GM23338 (cell line): ENCODE results near the gene MEMO1. TPM values are rescaled to one million over a fixed set of nuclear protein-coding genes. Genes with fewer than 3 reads are reported as not detected.

Source experiments
- ATAC-seq: fragments of 200-7000 bp; cut with Tn5 transposase; 3 replicates; pipeline ENCODE4 v1.9.1; 2020
- DNase-seq: peaks from one replicate; pipeline ENCODE4 v3.0.0-alpha.2; 2015; ENCODE audit warnings: low spot score
- H2AFZ ChIP-seq: fragments of 200-600 bp; sonication (generic); 2 replicates; pipeline ENCODE4 v1.8.0; 2016; ENCODE audit warnings: antibody characterized with exemption, mild to moderate bottlenecking, moderate library complexity
- H3F3A ChIP-seq: fragments of 200-600 bp; sonication (generic); replicated peaks from 2 replicates; pipeline ENCODE4 v1.8.0; 2017; ENCODE audit warnings: antibody characterized with exemption, mixed run types, low read depth
- H3K27ac ChIP-seq: fragments of 200-600 bp; sonication (generic); 2 replicates; pipeline ENCODE4 v1.6.1; 2016; ENCODE audit warnings: low read depth
- H3K27me3 ChIP-seq: fragments of 200-600 bp; sonication (generic); 2 replicates; pipeline ENCODE4 v1.8.0; 2016; ENCODE audit warnings: mild to moderate bottlenecking, mixed run types, moderate library complexity; ENCODE audit not compliant: insufficient read depth
- H3K36me3 ChIP-seq: fragments of 200-600 bp; sonication (generic); 2 replicates; pipeline ENCODE4 v1.8.0; 2016; ENCODE audit warnings: mild to moderate bottlenecking; ENCODE audit not compliant: insufficient read depth
- H3K4me1 ChIP-seq: fragments of 200-600 bp; sonication (generic); 2 replicates; pipeline ENCODE4 v1.8.0; 2016; ENCODE audit warnings: mild to moderate bottlenecking, moderate library complexity; ENCODE audit not compliant: insufficient read depth
- H3K4me2 ChIP-seq: fragments of 200-600 bp; sonication (generic); 2 replicates; pipeline ENCODE4 v1.7.1; 2017; ENCODE audit warnings: mixed run types
- H3K4me3 ChIP-seq: fragments of 200-600 bp; sonication (generic); 2 replicates; pipeline ENCODE4 v1.6.1; 2016; ENCODE audit warnings: mixed run types
- H3K79me2 ChIP-seq: fragments of 200-600 bp; sonication (generic); replicated peaks from 2 replicates; pipeline ENCODE4 v1.8.0; 2017; ENCODE audit warnings: mild to moderate bottlenecking; ENCODE audit not compliant: insufficient read depth
- H3K9me2 ChIP-seq: fragments of 200-600 bp; sonication (generic); 2 replicates; pipeline ENCODE4 v1.8.0; 2017; ENCODE audit not compliant: insufficient read depth
- H4K20me1 ChIP-seq: fragments of 200-600 bp; sonication (generic); replicated peaks from 2 replicates; pipeline ENCODE4 v1.8.0; 2017; ENCODE audit warnings: mild to moderate bottlenecking; ENCODE audit not compliant: insufficient read depth
- H3K27ac Mint-ChIP-seq: 2 replicates; pipeline ENCODE4 v1.8.0; 2020; ENCODE audit warnings: inconsistent platforms, mild to moderate bottlenecking, moderate library complexity, mixed read lengths
- H3K27me3 Mint-ChIP-seq: 3 replicates; pipeline ENCODE4 v1.8.0; 2022; ENCODE audit warnings: low read depth, mild to moderate bottlenecking, moderate library complexity, mixed read lengths, inconsistent platforms; ENCODE audit not compliant: insufficient read depth, poor library complexity
- H3K36me3 Mint-ChIP-seq: 3 replicates; pipeline ENCODE4 v1.8.0; 2021; ENCODE audit warnings: low read depth, mild to moderate bottlenecking, inconsistent platforms, moderate library complexity, mixed read lengths
- H3K4me1 Mint-ChIP-seq: 3 replicates; pipeline ENCODE4 v1.8.0; 2020; ENCODE audit warnings: mild to moderate bottlenecking, inconsistent platforms, mixed read lengths
- H3K4me3 Mint-ChIP-seq: 3 replicates; pipeline ENCODE4 v1.8.0; 2021; ENCODE audit warnings: moderate library complexity, mild to moderate bottlenecking, inconsistent platforms, mixed read lengths
- H3K9me3 Mint-ChIP-seq: 3 replicates; pipeline ENCODE4 v1.8.0; 2020; ENCODE audit warnings: moderate library complexity, mild to moderate bottlenecking, inconsistent platforms, mixed read lengths
- CREB1 ChIP-seq: fragments of 250-450 bp; sonication (Bioruptor Pico); IDR thresholded peaks from 2 replicates; pipeline ENCODE4 v1.5.0; 2020; ENCODE audit warnings: low read depth, mild to moderate bottlenecking, moderate library complexity
- EZH2 ChIP-seq: fragments of 200-600 bp; sonication (generic); IDR thresholded peaks from one replicate; pipeline ENCODE4 v1.8.0; 2017; ENCODE audit warnings: antibody characterized with exemption, mild to moderate bottlenecking, low read depth; ENCODE audit not compliant: unreplicated experiment
- JUNB ChIP-seq: IDR thresholded peaks from one replicate; pipeline ENCODE4 v1.6.1; 2016; ENCODE audit warnings: antibody characterized with exemption; ENCODE audit not compliant: unreplicated experiment
- POLR2AphosphoS5 ChIP-seq: IDR thresholded peaks from 2 replicates; pipeline ENCODE4 v1.6.1; 2016; ENCODE audit warnings: antibody characterized with exemption, low read depth
- REST ChIP-seq: IDR thresholded peaks from one replicate; pipeline ENCODE4 v1.6.1; 2018; ENCODE audit warnings: antibody characterized with exemption; ENCODE audit not compliant: unreplicated experiment
- STAT1 ChIP-seq: IDR thresholded peaks from one replicate; pipeline ENCODE4 v1.6.1; 2016; ENCODE audit warnings: antibody characterized with exemption; ENCODE audit not compliant: unreplicated experiment
- ZNF331 ChIP-seq: fragments of 250-450 bp; sonication (Bioruptor Pico); IDR thresholded peaks from 2 replicates; pipeline ENCODE4 v1.5.0; 2020; ENCODE audit warnings: low read depth, mild to moderate bottlenecking, moderate library complexity
- polyA plus RNA-seq: library from polyadenylated mRNA; unstranded; fragments of >200 nt; fragmentation: Nextera tagmentation; extraction: Ambion mirVana; gene quantifications from 2 replicates; pipeline ENCODE4 v1.2.1, GENCODE V29; 2016
- total RNA-seq: library from RNA; depleted of rRNA; stranded (reverse); fragments of >200 nt; shearing (Covaris generic); gene quantifications from 2 replicates; pipeline ENCODE4 v1.2.3, GENCODE V29; 2014
- TF ChIP-seq, protein P1 (sequence below), 2 experiments: fragments of 200-600 bp in 1 of 2; sonication (generic) in 1 of 2; conservative IDR thresholded peaks; 2 replicates each; pipeline versions ENCODE4 v1.5.1 to v1.6.1; 2016 to 2017; ENCODE audit warnings: antibody characterized with exemption in 2 of 2, low read depth in 2 of 2, mild to moderate bottlenecking in 2 of 2, moderate library complexity in 1 of 2

Gene MEMO1
- total and polyA plus RNA-seq, 2 experiments from 2014 or later, result 39.1 to 67.0 TPM

DNA sequence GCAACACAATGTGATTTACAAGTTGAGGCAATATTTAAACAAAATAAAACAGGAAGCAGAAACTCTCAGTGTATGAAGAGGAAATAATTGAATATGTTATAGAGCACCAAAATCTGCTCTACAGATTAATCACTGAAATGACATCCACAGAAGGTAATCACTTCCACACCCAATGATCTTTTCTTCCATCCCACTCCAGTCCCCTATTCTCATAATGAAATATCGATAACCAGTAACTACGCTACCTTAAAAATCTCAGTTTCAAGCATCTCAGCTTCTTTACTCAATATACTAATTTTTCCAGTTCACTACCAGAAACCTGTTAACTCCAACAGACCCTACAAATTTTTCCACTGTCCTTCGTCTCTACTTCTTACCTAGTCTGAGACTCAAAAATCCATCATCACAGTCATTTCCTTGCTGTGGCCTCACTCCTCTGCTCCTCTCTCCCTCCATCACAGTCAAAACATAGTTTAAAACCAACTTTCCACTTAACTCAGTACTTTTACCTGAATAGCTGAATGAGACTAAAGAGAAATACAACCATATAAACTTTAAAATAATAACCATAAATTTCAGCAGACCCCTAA lies 67.1 kb downstream of the MEMO1 start:
- H3K4me2 ChIP-seq, result no peak overlapping the region
- no peak overlapping the region for H3K27ac ChIP-seq
- Mint-ChIP-seq H3K36me3 (peaks cover 9% of the 10 kb centered on the region; the same call in 2 of the 3 replicates), H3K4me3 (no peak overlapping the region), H3K27ac (no peak overlapping the region), H3K4me1 (peaks cover 18% of the 10 kb centered on the region; the same call in 2 of the 3 replicates), H3K9me3 (no peaks in the 10 kb centered on the region), H3K27me3 (peaks cover 2% of the 10 kb centered on the region)
- peaks cover 53% of the 10 kb centered on the region for H3K79me2 ChIP-seq
- no peaks in the 10 kb centered on the region for H3K9me2 ChIP-seq
- H2AFZ ChIP-seq, result no peak overlapping the region
- H3K27me3 ChIP-seq, result no peaks in the 10 kb centered on the region
- TF ChIP-seq REST, result no peak
- no peak for DNase-seq
- H3K4me3 ChIP-seq, result no peak overlapping the region
- no peaks in the 10 kb centered on the region for H3F3A ChIP-seq
- H4K20me1 ChIP-seq, result peaks cover 8% of the 10 kb centered on the region; the same call in 1 of the 2 replicates
- no peak for ATAC-seq
- H3K36me3 ChIP-seq, result no peaks in the 10 kb centered on the region
- H3K4me1 ChIP-seq, result peaks cover 10% of the 10 kb centered on the region

GRCh38 chr2:31940920-31941319 lies 69.9 kb downstream of the MEMO1 start:
- H3K4me1 Mint-ChIP-seq, result peaks cover 5% of the 10 kb centered on the region; the same call in 2 of the 3 replicates
- Histone ChIP-seq H3K4me1 (no peaks in the 10 kb centered on the region), H3F3A (no peaks in the 10 kb centered on the region), H3K27me3 (no peaks in the 10 kb centered on the region), H3K36me3 (no peaks in the 10 kb centered on the region), H3K79me2 (peaks cover 49% of the 10 kb centered on the region), H4K20me1 (peaks cover 6% of the 10 kb centered on the region), H2AFZ (no peak overlapping the region), H3K4me3 (no peak overlapping the region), H3K27ac (no peak overlapping the region), H3K4me2 (no peak overlapping the region), H3K9me2 (no peaks in the 10 kb centered on the region)
- H3K27ac Mint-ChIP-seq, result no peak overlapping the region
- DNase-seq (no peak), ATAC-seq (no peak)
- H3K9me3 Mint-ChIP-seq, result no peaks in the 10 kb centered on the region
- H3K36me3 Mint-ChIP-seq, result peaks cover 9% of the 10 kb centered on the region; the same call in 2 of the 3 replicates
- TF ChIP-seq CREB1 (CRISPR knock-in tag), result no peak
- no peak for TF ChIP-seq ZNF331
- TF ChIP-seq EZH2, result no peak
- H3K27me3 Mint-ChIP-seq, result peaks cover 2% of the 10 kb centered on the region
- H3K4me3 Mint-ChIP-seq, result no peak overlapping the region

GRCh38 chr2:31937741-31938140 lies 73.1 kb downstream of the MEMO1 start:
- no peak for ATAC-seq
- Mint-ChIP-seq H3K36me3 (peaks cover 3% of the 10 kb centered on the region; the same call in 1 of the 3 replicates), H3K27ac (no peak overlapping the region), H3K9me3 (no peaks in the 10 kb centered on the region), H3K4me3 (no peak overlapping the region), H3K4me1 (no peaks in the 10 kb centered on the region), H3K27me3 (no peaks in the 10 kb centered on the region)
- Histone ChIP-seq H4K20me1 (peaks cover 6% of the 10 kb centered on the region; the same call in 1 of the 2 replicates), H3K9me2 (no peaks in the 10 kb centered on the region), H2AFZ (no peak overlapping the region), H3K36me3 (no peaks in the 10 kb centered on the region), H3K79me2 (peaks cover 39% of the 10 kb centered on the region; the same call in 1 of the 2 replicates), H3K4me2 (no peak overlapping the region), H3K27ac (no peak overlapping the region), H3F3A (no peaks in the 10 kb centered on the region), H3K4me1 (no peaks in the 10 kb centered on the region), H3K4me3 (no peak overlapping the region), H3K27me3 (no peaks in the 10 kb centered on the region)
- no peak for DNase-seq
- TF ChIP-seq JUNB (no peak), STAT1 (no peak), EZH2 (no peak), POLR2AphosphoS5 (no peak)
- TF ChIP-seq, protein P1, sequence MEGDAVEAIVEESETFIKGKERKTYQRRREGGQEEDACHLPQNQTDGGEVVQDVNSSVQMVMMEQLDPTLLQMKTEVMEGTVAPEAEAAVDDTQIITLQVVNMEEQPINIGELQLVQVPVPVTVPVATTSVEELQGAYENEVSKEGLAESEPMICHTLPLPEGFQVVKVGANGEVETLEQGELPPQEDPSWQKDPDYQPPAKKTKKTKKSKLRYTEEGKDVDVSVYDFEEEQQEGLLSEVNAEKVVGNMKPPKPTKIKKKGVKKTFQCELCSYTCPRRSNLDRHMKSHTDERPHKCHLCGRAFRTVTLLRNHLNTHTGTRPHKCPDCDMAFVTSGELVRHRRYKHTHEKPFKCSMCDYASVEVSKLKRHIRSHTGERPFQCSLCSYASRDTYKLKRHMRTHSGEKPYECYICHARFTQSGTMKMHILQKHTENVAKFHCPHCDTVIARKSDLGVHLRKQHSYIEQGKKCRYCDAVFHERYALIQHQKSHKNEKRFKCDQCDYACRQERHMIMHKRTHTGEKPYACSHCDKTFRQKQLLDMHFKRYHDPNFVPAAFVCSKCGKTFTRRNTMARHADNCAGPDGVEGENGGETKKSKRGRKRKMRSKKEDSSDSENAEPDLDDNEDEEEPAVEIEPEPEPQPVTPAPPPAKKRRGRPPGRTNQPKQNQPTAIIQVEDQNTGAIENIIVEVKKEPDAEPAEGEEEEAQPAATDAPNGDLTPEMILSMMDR (conservative IDR thresholded peaks at IDR 0.05; ENCODE audit: low read depth in 2 of 2), result no peak
